ENCODE results near the gene CCDC51.
"Not testable (repeated sequence)": the region's sequence is repeated elsewhere in the genome, so short reads cannot be mapped to it uniquely, and the experiment has no call there.

CCDC51 gene

DNA sequence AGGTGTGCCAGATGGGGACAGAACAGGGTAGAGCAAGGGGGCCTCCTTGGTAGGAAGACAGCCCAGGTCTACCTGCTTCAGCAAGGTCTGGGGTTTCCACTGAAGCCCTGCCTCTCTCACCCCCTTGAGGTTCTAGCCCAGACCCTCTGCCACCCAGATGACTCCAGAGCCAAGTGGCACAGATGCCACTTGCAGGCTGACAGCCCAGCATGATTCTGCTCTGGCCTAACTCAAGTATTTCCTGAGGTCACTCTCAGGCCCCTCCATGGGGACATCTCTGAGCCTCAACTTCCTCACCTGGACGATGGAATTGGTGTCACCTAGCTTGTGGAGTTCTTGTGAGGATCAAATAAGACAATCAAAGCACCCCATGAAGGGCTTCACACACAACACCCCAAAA is 33.9 kb downstream of the CCDC51 start:
- DNase-seq (ENCODE audit: insufficient read length, low spot score) (no peak), FAIRE-seq (no peak)
- no peak for TF ChIP-seq POLR2A (IDR thresholded peaks at IDR 0.05; ENCODE audit: low read depth, low read length)

DNA sequence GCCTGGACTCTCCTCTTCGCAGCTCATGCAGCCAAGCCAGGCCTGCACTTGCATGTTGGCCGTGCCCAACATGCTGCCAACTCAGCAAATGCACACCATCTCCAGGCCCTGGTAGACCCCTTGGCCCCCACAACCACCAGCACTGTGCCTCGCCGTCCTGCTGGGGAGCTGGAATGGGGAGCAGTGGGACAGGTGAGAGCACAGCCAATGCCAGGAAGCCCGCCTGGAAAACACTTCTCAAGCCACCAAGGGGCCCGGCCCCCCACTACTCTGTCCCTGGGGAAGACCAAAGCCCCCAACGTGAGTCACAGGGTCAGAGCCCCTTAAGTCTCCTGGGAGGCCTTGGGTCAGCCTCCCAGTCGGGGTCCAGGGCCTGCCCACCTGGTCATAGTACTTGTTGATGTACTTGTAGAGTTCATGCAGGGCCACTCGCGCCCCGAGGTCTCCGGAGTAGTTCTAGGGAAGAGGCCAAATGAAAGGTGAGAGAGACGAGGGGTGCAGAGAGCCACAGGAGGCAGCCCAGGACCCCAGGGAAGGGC is 34.5 kb downstream of the CCDC51 start:
- no peak for TF ChIP-seq POLR2A (IDR thresholded peaks at IDR 0.05; ENCODE audit: low read depth, low read length)
- DNase-seq (ENCODE audit: insufficient read length, low spot score) (no peak), FAIRE-seq (no peak)

DNA sequence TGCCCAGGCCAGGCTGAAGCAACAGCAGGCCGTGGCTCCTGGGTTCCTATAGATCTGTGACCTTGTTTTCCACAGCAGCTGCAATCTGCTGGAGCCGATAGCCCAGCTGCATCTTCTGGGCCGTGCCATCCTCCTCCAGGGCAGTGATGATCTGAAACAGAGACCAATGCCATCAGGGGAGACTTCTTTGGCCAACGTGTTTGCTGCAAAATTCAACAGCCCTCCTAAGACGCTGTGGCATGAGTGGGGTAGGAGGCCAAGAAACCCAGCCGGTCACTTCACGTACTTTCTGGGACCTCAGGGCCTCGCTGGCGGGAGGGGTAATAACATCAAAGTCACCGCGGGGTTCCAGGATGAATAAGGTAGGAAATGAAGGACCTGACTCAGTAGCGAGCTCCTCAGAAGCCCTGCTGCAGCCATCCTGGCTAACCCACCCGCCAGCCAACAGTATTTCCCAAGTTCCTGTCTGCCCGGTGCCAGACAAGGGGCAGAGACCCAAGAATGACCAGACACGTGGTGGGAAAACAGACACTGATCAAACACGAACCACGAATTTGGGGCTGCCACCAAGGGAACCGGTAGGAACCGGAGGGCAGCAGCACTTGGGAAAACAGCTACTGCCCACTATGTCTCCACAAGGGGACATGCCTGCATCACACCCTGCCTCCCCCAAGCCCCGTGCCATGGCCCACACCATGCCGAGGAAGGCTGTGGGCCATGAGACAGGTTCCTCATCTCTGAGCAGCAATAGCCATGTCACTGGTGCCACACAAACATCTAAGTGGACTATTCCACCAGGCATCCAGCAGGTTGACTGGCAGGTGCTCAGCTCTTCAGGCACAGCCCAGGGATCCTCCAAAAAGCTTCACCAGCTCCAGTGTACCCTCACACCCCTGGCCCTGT is 35.2 kb downstream of the CCDC51 start:
- FAIRE-seq (no peak), DNase-seq (ENCODE audit: insufficient read length, low spot score) (peak; percentile 0)
- TF ChIP-seq POLR2A (IDR thresholded peaks at IDR 0.05; ENCODE audit: low read depth, low read length): no peak

DNA sequence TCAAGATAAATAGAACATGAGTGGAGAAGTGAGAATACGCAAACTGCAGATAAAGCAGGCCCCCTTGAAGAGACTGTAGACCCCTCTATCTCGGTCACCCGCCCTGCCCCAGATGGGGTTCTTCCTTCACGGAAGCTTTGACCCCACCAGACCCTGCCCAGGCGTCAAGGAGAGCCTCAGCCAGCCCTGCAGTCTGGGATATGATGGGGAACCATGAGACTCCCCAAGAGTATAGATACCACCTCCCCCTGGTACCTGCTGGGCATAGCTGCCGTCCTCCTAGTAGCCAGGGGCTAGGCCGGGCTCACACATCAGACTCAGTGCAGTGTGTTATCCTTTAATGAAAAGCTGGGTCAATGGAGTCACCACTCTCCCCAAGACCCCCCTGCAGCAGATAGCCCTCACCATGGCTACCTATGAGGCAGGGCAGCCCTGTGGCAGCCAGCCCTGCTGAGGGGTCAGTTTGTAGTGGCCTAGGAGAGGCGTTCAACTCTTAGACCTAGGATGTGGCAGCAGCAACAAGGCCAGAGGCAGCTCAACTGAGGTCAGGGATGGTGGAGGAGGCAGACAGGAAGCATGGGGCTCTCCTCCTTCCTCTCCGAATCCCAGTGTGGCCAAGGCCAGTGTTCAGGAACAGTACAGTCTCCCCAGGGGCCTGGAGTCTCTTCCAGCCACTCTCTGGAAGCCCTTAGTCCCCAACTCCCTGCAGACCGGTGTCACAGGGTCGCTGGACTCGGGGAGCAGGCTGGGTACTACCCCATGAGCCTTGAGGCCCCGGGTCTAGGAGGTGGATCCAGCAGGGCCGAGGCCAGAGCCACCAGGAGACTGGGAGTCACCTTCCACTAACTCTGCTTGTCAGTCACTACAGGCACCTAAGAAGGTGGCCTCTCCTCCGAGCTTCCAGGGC is 36.1 kb downstream of the CCDC51 start:
- DNase-seq (ENCODE audit: insufficient read length, low spot score) (peak; percentile 1), FAIRE-seq (no peak)
- no peak for TF ChIP-seq POLR2A (IDR thresholded peaks at IDR 0.05; ENCODE audit: low read depth, low read length)

DNA sequence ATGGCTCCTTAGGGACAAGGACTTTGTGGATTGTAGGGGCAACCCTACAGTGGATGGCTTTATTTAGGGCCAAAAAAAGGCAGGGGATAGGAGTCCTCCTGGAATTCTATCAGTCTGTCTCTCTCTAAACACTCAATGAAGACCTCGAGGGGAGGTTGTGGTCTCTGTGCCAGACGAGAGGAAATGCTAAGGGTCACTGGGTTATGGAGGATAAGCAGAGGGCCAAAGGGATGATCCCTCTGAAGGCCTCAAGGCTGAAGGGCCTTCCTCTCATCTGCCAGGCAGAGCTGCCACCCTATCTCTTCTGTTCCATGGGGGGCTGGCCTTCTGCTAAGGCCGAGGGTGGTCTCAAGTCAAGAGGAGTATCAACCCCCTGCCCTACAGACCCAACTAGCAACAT is 37.0 kb downstream of the CCDC51 start:
- DNase-seq (ENCODE audit: insufficient read length, low spot score): peak; percentile 4
- TF ChIP-seq POLR2A (IDR thresholded peaks at IDR 0.05; ENCODE audit: low read depth, low read length): no peak
- no peak for FAIRE-seq

DNA sequence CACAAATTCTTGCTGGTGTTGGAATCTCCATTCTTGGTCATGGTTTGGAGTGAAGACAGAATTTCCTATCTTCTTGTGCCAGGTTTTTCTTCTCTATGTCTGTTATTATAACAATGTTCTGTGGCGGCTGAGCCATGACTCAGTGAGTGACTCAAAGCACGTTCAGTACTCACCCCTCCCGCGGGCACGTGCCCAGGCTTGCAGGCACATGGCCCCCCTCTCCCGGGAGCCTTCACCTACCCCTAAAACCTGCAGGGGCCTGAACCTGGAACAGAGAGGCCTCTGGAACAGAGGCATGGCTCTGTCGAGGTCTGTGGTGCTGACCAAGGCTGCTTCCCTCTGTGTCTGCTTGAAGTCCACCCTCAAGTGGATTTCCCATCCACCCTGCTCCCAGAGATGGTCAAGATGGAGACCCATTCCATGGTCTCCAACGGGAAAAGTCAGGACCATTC is 37.6 kb downstream of the CCDC51 start:
- DNase-seq (ENCODE audit: insufficient read length, low spot score) (peak; percentile 78), FAIRE-seq (no peak)
- no peak for TF ChIP-seq POLR2A (IDR thresholded peaks at IDR 0.05; ENCODE audit: low read depth, low read length)

DNA sequence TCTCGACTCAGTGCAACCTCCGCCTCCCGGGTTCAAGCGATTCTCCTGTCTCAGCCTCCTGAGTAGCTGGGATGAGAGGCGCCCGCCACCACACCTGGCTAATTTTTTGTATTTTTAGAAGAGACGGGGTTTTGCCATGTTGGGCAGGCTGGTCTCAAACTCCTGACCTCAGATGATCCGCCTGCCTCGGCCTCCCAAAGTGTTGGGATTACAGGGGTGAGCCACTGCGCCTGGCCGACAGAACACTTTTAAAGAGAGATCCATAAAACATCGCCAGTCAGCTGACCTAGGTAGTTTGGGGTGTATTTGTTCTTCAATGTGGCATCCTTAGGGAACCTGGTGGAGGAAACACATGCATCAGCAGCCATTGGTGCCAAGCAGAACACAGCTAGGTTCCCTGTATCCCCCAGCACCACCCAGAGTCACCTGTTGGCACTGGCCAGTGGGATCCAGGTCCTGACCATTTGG is 38.5 kb downstream of the CCDC51 start:
- FAIRE-seq: not testable (repeated sequence)

DNA sequence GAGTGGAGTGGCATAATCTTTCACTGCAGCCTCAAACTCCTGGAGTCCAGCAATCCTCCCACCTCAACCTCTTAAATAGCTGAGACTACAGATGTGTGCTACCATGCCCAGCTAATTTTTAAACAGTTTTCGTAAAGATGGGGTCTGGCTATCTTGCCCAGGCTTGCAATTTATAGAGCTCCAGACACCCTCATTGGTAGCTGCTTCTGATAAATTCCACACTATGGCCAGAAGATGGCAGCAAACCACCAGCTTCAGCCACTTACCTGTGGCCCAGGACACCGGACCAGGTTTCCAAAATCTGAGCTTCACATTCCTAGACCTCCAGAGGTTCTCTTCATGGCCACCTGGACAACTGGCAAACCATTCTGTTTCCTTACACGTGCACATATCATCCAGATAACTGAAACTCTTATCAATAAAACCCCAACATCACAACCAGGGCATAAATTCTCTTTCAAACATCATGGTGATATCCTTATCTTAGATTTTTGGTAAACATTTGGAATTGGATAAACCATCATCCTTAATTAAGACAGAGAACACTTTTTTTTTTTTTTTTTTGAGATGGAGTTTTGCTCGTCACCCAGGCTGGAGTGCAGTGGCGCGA is 39.0 kb downstream of the CCDC51 start:
- peak; percentile 65 for FAIRE-seq
- DNase-seq (ENCODE audit: insufficient read length, low spot score): peak; percentile 76
- no peak for TF ChIP-seq POLR2A (IDR thresholded peaks at IDR 0.05; ENCODE audit: low read depth, low read length)

More for the DNA sequence above, 38.5 kb downstream of the CCDC51 start:
- peak; percentile 2 for DNase-seq (ENCODE audit: insufficient read length, low spot score)

DNA sequence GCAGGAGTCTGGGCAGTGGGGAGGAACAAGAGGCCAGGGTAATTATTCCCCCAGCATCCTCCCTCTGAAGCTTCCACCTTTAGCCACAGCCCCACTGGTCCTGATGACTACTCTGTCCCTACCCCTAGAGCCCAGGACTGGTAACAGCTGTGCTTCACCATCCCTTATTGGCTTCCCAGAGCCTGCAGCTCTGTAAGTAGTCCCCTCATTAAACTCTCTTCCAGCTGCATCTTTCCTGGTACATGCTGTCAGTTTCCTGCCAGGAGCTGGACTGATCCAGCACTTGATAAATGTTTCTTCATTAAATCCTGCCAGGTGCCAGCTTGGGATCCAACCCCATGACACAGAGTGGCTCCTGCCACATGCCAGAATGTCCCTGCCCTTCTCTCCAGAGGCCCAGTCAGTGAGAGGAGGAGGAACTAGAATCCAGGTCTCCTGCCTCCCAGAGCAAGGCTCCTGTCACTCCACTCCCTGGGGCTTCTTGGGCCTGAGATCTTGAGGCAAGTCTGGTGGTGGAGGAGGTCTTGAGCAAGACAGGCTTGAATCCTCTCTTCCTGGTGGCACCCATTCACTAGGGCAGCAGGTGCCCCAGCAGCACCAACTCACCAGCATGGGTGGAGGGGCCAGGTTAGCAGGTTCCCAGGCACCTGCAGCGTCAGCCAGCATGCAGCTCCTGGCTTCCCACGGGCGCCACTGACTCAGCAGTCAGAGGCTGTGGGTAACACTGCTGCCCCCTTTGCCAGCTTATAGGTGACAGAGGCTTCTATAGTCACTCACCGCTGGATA is 40.3 kb downstream of the CCDC51 start:
- no peak for FAIRE-seq
- peak; percentile 22 for DNase-seq (ENCODE audit: insufficient read length, low spot score)
- TF ChIP-seq POLR2A (IDR thresholded peaks at IDR 0.05; ENCODE audit: low read depth, low read length): no peak

DNA sequence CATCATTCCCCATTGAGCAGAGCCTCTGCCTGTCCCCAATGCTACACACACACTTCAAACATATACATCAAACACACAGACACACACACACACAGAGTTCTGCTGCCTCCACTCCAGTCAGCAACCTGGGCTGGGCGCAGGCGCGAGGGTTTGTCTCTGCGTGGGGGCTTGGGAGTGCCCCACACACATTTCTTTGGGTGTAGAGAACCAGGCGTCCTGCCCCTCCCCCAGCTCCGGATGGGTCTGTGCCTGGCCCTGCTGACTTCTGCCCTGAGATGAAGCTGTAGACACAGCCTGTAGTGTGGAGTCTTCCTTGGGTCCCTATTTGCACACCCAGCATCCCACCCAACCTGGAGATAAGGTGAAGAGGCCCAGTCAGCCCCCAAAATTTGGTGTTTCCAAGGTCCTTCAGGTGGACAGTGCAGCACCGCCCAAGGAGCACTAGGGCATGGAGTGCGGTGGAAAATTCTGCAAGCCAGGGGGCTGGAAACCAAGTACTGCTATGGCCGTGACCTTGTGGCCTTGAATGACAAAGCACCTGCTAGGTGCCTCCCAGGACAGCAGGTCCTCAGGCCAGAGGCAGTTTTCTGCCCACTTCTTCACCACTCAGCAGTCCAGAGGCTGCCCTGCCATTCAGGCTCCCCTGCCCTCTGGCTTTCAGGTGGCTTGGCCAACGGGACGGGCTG is 41.1 kb downstream of the CCDC51 start:
- TF ChIP-seq POLR2A (IDR thresholded peaks at IDR 0.05; ENCODE audit: low read depth, low read length): no peak
- DNase-seq (ENCODE audit: insufficient read length, low spot score) (no peak), FAIRE-seq (no peak)

DNA sequence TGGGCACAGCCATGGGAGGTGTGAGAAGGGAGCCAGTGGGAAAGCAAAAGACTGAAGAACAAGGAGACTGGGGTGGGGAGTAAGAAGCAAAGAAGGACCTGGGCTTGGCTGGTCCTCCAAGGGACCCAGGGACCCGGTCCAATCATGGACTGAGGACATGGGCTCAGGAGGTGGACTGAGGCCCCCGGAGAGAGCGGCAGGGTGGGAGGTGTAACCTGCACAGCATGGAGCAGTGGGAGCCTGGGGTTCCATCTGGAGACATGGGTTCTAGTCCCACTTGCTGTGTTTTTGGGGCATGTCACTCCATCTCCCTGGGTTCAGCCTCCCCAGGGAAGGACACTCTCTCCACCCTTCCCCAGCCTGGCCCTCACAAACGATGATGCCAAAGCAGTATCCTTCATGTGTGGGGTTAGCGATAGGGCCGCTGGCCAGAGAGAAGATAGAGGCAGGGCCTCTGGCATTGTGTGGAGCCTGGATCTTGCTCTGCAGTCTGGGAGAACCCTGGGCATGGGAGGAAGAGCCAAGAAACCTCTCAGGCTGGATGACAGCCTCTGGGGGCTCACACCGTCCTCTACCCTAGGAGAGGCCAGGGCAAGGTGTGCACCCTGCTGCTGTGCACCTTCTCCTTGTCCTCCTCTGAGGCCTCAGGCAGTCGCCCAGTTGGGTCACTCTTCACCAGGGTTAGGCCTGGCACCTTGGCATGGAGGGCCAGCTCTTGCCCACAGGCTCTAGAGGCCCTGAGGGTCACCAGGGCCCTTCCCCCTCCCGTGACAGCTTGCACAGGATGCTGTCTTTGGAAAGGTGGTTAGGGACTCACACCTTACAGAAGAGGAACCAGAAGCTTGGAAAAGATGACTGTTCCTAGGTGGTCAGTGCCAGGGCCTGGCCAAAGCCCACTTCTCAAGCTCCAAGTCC is 41.9 kb downstream of the CCDC51 start:
- FAIRE-seq (no peak), DNase-seq (ENCODE audit: insufficient read length, low spot score) (no peak)
- no peak for TF ChIP-seq POLR2A (IDR thresholded peaks at IDR 0.05; ENCODE audit: low read depth, low read length)
